ENCODE data around the gene CYP26C1.

DNA sequence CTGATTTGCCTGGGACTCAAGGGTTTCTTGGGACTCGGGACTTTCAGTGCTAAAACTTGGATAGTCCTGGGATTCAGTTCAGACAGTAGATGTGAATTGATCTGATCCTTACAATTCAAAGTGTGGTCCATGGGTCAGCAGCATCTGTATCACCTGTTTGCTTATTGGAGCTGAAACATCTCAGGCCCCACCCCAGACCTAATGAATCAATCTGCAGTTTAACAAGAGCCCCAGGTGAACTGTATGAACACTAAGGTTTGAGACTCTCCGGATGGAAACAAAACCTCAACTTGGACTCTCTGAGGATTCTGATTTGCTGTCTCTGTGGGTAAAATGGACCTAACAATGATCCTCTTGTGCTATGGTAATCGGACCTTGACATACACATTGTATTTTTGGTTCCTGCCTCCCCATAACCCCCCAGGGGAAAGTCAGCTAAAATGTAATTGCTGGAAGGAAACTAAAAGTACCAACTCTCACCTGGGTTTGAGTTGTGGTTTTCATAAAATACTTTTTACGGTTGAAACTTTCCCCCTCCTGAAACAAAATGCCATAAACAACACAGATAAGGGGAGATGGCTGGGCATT, 24.8 kb downstream of the CYP26C1 start:
- TF ChIP-seq, protein P1, sequence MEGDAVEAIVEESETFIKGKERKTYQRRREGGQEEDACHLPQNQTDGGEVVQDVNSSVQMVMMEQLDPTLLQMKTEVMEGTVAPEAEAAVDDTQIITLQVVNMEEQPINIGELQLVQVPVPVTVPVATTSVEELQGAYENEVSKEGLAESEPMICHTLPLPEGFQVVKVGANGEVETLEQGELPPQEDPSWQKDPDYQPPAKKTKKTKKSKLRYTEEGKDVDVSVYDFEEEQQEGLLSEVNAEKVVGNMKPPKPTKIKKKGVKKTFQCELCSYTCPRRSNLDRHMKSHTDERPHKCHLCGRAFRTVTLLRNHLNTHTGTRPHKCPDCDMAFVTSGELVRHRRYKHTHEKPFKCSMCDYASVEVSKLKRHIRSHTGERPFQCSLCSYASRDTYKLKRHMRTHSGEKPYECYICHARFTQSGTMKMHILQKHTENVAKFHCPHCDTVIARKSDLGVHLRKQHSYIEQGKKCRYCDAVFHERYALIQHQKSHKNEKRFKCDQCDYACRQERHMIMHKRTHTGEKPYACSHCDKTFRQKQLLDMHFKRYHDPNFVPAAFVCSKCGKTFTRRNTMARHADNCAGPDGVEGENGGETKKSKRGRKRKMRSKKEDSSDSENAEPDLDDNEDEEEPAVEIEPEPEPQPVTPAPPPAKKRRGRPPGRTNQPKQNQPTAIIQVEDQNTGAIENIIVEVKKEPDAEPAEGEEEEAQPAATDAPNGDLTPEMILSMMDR (IDR thresholded peaks at IDR 0.05 in 2 of 3, conservative IDR thresholded peaks at IDR 0.05 in 1 of 3; ENCODE audit: borderline replicate concordance in 1 of 3, insufficient read depth in 1 of 3, low read depth in 2 of 3, low read length in 2 of 3), result no peak
- TF ChIP-seq EZH2 (IDR thresholded peaks at IDR 0.05) (no peak), SP1 (IDR thresholded peaks at IDR 0.05; ENCODE audit: low read depth) (no peak), POLR2A (IDR thresholded peaks at IDR 0.05; ENCODE audit: borderline replicate concordance, extremely low read depth, insufficient read depth, insufficient read length) (no peak), POLR2AphosphoS5 (IDR thresholded peaks at IDR 0.05; ENCODE audit: low read depth, low read length) (no peak), CEBPB (IDR thresholded peaks at IDR 0.05; ENCODE audit: low read depth) (no peak), JUND (IDR thresholded peaks at IDR 0.05) (no peak), YY1 (IDR thresholded peaks at IDR 0.05; ENCODE audit: extremely low read depth, insufficient replicate concordance, low read depth, low read length) (no peak)
- TF ChIP-seq, protein P2, sequence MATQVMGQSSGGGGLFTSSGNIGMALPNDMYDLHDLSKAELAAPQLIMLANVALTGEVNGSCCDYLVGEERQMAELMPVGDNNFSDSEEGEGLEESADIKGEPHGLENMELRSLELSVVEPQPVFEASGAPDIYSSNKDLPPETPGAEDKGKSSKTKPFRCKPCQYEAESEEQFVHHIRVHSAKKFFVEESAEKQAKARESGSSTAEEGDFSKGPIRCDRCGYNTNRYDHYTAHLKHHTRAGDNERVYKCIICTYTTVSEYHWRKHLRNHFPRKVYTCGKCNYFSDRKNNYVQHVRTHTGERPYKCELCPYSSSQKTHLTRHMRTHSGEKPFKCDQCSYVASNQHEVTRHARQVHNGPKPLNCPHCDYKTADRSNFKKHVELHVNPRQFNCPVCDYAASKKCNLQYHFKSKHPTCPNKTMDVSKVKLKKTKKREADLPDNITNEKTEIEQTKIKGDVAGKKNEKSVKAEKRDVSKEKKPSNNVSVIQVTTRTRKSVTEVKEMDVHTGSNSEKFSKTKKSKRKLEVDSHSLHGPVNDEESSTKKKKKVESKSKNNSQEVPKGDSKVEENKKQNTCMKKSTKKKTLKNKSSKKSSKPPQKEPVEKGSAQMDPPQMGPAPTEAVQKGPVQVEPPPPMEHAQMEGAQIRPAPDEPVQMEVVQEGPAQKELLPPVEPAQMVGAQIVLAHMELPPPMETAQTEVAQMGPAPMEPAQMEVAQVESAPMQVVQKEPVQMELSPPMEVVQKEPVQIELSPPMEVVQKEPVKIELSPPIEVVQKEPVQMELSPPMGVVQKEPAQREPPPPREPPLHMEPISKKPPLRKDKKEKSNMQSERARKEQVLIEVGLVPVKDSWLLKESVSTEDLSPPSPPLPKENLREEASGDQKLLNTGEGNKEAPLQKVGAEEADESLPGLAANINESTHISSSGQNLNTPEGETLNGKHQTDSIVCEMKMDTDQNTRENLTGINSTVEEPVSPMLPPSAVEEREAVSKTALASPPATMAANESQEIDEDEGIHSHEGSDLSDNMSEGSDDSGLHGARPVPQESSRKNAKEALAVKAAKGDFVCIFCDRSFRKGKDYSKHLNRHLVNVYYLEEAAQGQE (IDR thresholded peaks at IDR 0.05; ENCODE audit: low read depth), result no peak

All from HCT116 (cell line).